T-helper 17 cell (primary cell): ENCODE data around the gene CNTNAP4. TPM values are rescaled to one million over a fixed set of nuclear protein-coding genes. Genes with fewer than 3 reads are reported as not detected.

Experiments used
- ATAC-seq: fragments of 150-1000 bp; cut with Tn5 transposase; 2 replicates; pipeline ENCODE4 v1.10.0; 2021; ENCODE audit warnings: mild to moderate bottlenecking, moderate library complexity
- DNase-seq, 3 donors: peaks; one replicate each; pipeline versions ENCODE4 v3.0.0 to v3.0.0-alpha.2; 2020 to 2021
- H3K9me3 ChIP-seq: one replicate; pipeline ENCODE4 v1.7.0; 2013; ENCODE audit warnings: low read length, mild to moderate bottlenecking; ENCODE audit not compliant: control insufficient read depth, poor library complexity, severe bottlenecking
- H3K27ac Mint-ChIP-seq: one replicate; pipeline ENCODE4 v1.8.0; 2022; ENCODE audit warnings: mild to moderate bottlenecking, moderate library complexity, mixed read lengths
- H3K27me3 Mint-ChIP-seq: one replicate; pipeline ENCODE4 v1.8.0; 2022; ENCODE audit warnings: mixed read lengths
- H3K36me3 Mint-ChIP-seq: one replicate; pipeline ENCODE4 v1.8.0; 2022; ENCODE audit warnings: low read depth, mixed read lengths
- H3K4me1 Mint-ChIP-seq: one replicate; pipeline ENCODE4 v1.8.0; 2022; ENCODE audit warnings: mild to moderate bottlenecking, mixed read lengths
- H3K4me3 Mint-ChIP-seq: one replicate; pipeline ENCODE4 v1.8.0; 2022; ENCODE audit warnings: mild to moderate bottlenecking, moderate library complexity, mixed read lengths
- total RNA-seq, 4 donors: library from RNA in 2 of 4; stranded (reverse) in 2 of 4; gene quantifications; one replicate each; pipeline ENCODE4 v1.2.3 and lab custom pipeline; 2022 to 2026

CNTNAP4 gene
- not detected for total RNA-seq
- total RNA-seq (lab: John Stamatoyannopoulos, UW), result 0 reads per million in 2 donors

DNA sequence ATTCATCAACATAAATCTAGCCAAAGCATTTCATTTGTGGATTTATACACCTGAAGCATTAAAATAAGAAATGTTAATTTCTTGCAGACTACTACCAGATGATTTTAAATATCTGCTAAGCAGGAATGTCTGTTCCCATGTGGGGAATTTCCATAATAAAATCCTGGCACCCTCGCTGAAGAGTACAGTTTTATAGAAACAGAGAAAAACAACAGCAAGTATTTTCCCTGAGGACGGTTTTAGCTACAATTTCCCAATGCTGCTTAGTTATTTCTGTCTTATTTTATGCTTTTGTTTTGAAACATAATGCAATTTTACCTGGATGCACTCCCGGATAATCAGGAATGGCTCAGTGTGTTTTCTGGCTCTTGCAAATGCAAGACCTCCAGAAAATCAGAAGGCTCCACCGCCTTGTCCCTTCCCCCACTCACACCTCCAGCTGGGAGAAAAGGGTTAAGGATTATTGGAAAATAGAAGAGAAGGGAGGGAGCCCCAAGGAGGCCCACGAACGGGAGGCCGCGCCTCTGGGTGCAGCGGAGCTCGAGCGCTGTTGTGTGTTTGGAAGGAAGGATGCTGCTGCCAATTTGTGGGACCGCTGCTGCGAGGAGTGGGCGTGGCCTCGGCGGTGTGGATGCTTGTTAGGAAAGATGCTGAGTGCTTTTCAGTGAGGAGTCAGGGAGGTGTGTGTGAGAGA is at the start of gene CNTNAP4:
Gene CNTNAP4, plus strand, starts transcription at position 657 of the 694 bp plus-strand sequence. CDS start 262 bp downstream, outside the sequence.
- no peaks in the 10 kb centered on the region for H3K27me3 Mint-ChIP-seq
- no peak for ATAC-seq

DNA sequence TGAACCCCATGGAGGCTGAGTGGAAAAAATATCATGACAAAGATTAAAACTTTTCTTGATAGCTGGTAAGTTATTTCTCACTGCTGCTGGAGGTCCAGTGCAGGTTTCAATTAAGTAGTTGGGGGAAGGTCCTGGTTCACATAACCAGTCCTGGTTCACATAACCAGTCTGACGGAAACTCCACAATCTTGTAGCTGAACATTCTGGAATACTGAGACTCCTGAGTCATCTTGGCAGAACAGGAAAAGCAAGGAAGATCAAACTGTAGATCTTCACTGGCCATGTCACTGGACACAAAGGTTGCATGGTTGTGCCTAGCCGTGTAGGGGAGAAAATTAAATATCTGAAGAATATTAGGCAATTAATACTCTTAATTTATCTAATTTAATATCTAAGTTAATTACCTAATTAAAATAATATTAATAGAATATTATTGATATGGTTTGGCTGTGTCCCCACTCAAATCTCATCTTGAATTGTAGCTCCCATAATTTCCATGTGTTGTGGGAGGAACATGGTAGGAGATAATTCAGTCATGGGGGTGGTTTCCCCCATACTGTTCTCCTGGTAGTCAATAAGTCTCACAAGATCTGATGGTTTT is 48.6 kb upstream of the CNTNAP4 start:
- ATAC-seq (no peak), DNase-seq (no peak)
- no peak overlapping the region for H3K4me3 Mint-ChIP-seq
- H3K9me3 ChIP-seq, result no peaks in the 10 kb centered on the region
- H3K36me3 Mint-ChIP-seq, result no peaks in the 10 kb centered on the region
- no peaks in the 10 kb centered on the region for H3K27me3 Mint-ChIP-seq
- no peaks in the 10 kb centered on the region for H3K4me1 Mint-ChIP-seq
- no peak overlapping the region for H3K27ac Mint-ChIP-seq

More for the DNA sequence above, at the start of gene CNTNAP4:
- H3K36me3 Mint-ChIP-seq, result no peaks in the 10 kb centered on the region
- DNase-seq, result no peak
- no peak within 1 kb of the TSS for H3K4me3 Mint-ChIP-seq
- H3K27ac Mint-ChIP-seq, result no peak within 1 kb of the TSS
- peaks cover 3% of the 10 kb centered on the region for H3K9me3 ChIP-seq
- no peaks in the 10 kb centered on the region for H3K4me1 Mint-ChIP-seq

DNA sequence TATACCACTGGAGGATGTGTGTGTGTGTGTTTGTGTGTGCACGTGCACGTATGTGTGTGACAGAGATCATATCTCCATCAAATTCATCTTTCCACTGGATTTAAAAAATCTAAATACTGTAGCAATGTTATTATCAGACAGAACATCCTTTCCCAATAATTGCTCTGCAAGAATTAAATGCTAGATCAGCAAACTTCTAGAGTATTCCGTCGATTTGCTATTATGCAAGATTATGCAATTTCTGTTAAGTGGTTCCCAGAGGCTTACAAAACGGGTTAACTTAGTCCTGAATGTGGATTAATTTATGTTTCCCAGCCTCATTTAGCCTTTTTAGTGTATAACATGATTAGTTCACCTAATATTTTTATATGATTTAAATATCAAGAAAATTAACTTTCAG is 44.5 kb upstream of the CNTNAP4 start:
- no peak overlapping the region for H3K4me3 Mint-ChIP-seq
- ATAC-seq, result no peak
- no peak overlapping the region for H3K27ac Mint-ChIP-seq
- DNase-seq, result no peak
- no peaks in the 10 kb centered on the region for H3K4me1 Mint-ChIP-seq
- H3K36me3 Mint-ChIP-seq, result no peaks in the 10 kb centered on the region
- no peaks in the 10 kb centered on the region for H3K9me3 ChIP-seq
- no peaks in the 10 kb centered on the region for H3K27me3 Mint-ChIP-seq

DNA sequence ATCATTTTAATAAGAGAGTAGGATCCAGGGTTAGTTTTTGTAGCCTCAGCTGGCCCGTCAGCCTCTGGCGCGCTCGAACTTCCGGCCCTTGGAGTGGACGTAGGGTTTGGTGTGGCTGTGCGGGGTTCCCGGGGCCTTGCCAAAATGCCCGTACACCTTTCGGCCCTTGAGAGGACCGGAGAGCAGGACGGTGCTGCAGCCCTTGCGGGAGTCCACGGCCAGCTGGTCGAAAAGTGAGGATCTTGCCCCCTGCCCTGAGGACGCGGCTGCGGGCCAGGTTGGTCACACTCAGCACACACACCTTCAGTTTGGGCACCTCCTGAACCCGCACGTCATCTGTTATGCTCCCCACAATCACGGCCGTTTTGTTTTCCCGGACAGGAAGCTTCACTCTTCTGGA is 42.2 kb upstream of the CNTNAP4 start:
- H3K4me1 Mint-ChIP-seq, result no peaks in the 10 kb centered on the region
- H3K36me3 Mint-ChIP-seq, result no peaks in the 10 kb centered on the region
- DNase-seq (no peak), ATAC-seq (no peak)
- H3K4me3 Mint-ChIP-seq, result no peak overlapping the region
- H3K27ac Mint-ChIP-seq, result no peak overlapping the region
- H3K27me3 Mint-ChIP-seq, result no peaks in the 10 kb centered on the region
- H3K9me3 ChIP-seq, result no peaks in the 10 kb centered on the region

DNA sequence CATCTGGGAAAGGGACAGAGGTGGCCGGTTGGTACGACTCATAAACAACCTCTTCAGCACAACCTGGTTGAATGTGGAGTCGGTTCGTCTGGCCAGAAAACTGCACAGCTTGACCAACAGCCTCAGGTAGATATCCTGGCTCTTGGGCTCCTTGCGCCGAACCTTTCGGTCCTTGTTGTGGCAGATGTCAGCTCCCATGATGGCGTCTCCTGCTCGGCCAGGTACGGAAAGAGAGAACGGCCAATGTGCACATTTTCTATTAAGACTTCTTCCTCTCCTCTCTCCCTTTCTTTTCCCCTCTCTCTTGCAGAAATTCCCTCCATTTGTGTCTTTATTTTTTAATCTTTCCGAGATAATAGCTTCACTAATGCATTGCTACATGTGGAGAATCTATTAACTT is 41.8 kb upstream of the CNTNAP4 start:
- no peaks in the 10 kb centered on the region for H3K9me3 ChIP-seq
- Mint-ChIP-seq H3K4me3 (no peak overlapping the region), H3K27ac (no peak overlapping the region), H3K4me1 (no peaks in the 10 kb centered on the region), H3K36me3 (no peaks in the 10 kb centered on the region), H3K27me3 (no peaks in the 10 kb centered on the region)
- no peak for ATAC-seq
- no peak for DNase-seq

DNA sequence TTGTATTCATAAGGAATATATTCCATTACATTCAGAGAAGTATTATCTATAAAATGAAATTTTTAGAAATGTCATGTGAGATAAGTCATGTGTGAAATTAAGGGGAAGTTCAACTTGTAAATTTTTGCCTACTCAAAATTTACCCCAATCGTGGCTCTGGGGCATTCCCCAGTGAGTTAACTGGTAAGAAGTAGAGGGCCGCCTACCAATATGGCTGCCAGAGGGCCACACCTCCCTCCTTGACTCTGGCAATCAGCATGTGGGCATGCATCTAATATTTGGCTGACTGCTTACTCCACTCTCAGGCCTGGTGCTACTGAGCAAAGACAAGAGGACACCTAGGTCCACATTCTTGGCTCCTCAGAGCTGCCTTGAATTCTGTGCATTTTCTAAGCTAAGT is 39.7 kb upstream of the CNTNAP4 start:
- ATAC-seq (no peak), DNase-seq (no peak)
- H3K36me3 Mint-ChIP-seq, result no peaks in the 10 kb centered on the region
- no peaks in the 10 kb centered on the region for H3K9me3 ChIP-seq
- H3K27me3 Mint-ChIP-seq, result no peaks in the 10 kb centered on the region
- H3K4me1 Mint-ChIP-seq, result no peaks in the 10 kb centered on the region
- no peak overlapping the region for H3K27ac Mint-ChIP-seq
- H3K4me3 Mint-ChIP-seq, result no peak overlapping the region

DNA sequence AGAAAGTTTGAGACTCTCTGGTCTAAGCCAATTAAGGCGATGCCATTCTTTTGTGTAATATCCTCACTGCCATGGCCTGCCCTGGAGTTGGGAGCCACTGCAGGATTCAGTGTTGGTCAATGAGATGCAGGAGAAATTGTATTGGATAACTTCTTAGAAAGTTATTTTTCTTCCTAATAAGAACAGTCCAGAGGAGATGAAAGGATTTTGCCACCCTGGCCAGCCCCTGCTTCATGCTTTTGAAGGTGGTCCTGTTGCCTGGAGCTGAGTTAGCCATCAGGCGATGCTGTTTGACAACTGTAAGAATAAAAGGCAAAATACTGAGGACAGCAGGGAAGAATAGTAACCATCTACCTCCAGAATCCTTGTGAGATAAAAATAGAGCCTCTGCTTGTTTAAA is 35.4 kb upstream of the CNTNAP4 start:
- ATAC-seq (no peak), DNase-seq (no peak)
- H3K36me3 Mint-ChIP-seq, result no peaks in the 10 kb centered on the region
- H3K27ac Mint-ChIP-seq, result no peak overlapping the region
- no peak overlapping the region for H3K4me3 Mint-ChIP-seq
- H3K4me1 Mint-ChIP-seq, result no peaks in the 10 kb centered on the region
- H3K27me3 Mint-ChIP-seq, result no peaks in the 10 kb centered on the region
- no peaks in the 10 kb centered on the region for H3K9me3 ChIP-seq

DNA sequence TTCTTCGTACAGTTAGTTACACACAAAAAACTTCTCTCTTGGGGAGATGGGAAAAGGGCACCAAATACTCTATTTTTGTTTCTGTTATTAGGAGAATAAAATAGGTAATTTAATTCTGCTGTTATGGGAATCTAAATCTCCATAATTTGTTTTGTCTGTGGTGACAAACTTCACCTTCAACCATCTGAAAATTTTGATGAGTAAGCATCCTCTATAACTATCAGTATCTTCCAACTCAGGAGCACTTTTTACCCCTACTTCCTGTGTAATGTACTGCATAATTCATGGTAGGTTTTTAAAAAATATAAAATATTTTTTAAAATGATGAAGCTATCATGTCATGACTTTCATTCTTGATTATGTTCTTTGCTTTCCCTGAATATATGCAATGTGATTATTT is 33.6 kb upstream of the CNTNAP4 start:
- ATAC-seq, result no peak
- H3K36me3 Mint-ChIP-seq, result no peaks in the 10 kb centered on the region
- H3K4me3 Mint-ChIP-seq, result no peak overlapping the region

DNA sequence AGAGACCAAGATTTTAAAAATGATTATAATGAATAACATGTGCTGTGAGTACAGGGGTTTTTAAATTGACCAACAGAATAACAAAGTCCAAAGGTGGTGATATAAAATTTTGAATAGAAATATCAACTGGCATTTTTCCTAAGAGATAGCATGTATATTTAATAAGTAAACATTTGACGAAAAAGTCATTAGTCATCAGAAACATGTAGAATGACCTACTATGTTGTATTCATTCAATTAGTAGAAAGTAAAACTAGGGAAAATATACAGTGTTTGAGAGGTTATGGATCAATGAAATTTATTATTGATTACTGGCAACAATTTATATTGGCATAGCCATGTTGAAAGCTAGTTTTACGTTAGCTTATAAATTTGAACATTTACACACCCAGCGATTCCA is 30.6 kb upstream of the CNTNAP4 start:
- no peaks in the 10 kb centered on the region for H3K9me3 ChIP-seq
- no peaks in the 10 kb centered on the region for H3K36me3 Mint-ChIP-seq
- DNase-seq, result no peak
- H3K4me1 Mint-ChIP-seq, result no peaks in the 10 kb centered on the region
- no peak for ATAC-seq
- H3K27ac Mint-ChIP-seq, result no peak overlapping the region
- H3K27me3 Mint-ChIP-seq, result no peaks in the 10 kb centered on the region
- H3K4me3 Mint-ChIP-seq, result no peak overlapping the region

More for the DNA sequence above, 33.6 kb upstream of the CNTNAP4 start:
- no peak for DNase-seq
- no peak overlapping the region for H3K27ac Mint-ChIP-seq
- no peaks in the 10 kb centered on the region for H3K27me3 Mint-ChIP-seq
- H3K9me3 ChIP-seq, result no peaks in the 10 kb centered on the region
- H3K4me1 Mint-ChIP-seq, result no peaks in the 10 kb centered on the region

DNA sequence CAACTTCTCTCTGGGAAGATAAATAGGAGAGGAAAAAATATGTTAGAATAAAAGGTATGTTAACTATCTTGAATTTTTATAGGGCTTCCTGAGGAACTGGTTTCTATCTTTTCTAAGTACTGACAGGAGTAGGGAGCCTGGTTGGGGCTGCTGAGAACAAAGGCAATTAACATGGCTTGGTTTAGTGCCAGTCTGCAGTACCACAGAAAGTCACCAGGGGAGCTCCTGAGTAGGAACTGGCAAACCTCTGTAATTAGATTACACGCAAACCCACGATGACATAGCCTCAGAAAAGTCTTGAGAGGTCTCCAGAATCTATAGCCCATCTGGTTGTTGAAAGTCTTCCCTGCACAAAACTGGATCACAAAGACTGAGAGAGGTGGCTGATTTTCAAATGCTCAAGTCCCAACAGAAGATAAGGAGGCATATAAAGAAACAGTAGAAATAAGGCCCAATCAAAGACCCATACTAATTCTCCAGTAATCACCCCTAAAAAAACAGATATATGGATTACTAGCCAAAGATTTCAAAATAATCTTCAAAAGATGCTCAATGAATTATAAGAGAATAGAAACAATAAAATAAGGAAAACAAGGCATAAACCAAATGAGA is 11.7 kb upstream of the CNTNAP4 start:
- H3K27me3 Mint-ChIP-seq, result no peaks in the 10 kb centered on the region
- H3K4me1 Mint-ChIP-seq, result no peaks in the 10 kb centered on the region
- no peak overlapping the region for H3K4me3 Mint-ChIP-seq
- H3K9me3 ChIP-seq, result peaks cover 2% of the 10 kb centered on the region
- no peak overlapping the region for H3K27ac Mint-ChIP-seq
- ATAC-seq (no peak), DNase-seq (no peak)
- no peaks in the 10 kb centered on the region for H3K36me3 Mint-ChIP-seq

DNA sequence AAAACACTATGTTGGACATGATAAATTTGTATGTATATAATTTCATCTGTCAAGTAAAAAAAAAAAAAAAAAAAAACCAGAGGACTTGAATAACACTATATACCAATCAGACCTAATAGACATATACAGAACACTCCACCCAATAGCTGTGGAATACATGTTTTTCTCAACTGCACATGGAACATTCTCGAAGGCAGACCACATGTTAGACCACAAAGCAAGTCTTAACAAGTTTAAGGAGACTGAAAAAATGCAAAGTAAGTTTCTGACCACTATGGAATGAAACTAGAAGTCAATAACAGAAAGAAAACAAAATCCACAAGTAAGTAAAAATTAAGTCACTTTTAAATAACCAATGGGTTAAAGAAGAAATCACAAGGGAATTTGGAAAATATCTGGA is 8.4 kb upstream of the CNTNAP4 start:
- ATAC-seq, result no peak
- Mint-ChIP-seq H3K4me1 (no peaks in the 10 kb centered on the region), H3K27me3 (no peaks in the 10 kb centered on the region), H3K27ac (no peak overlapping the region), H3K36me3 (no peaks in the 10 kb centered on the region), H3K4me3 (no peak overlapping the region)
- DNase-seq, result no peak
- H3K9me3 ChIP-seq, result peaks cover 4% of the 10 kb centered on the region

DNA sequence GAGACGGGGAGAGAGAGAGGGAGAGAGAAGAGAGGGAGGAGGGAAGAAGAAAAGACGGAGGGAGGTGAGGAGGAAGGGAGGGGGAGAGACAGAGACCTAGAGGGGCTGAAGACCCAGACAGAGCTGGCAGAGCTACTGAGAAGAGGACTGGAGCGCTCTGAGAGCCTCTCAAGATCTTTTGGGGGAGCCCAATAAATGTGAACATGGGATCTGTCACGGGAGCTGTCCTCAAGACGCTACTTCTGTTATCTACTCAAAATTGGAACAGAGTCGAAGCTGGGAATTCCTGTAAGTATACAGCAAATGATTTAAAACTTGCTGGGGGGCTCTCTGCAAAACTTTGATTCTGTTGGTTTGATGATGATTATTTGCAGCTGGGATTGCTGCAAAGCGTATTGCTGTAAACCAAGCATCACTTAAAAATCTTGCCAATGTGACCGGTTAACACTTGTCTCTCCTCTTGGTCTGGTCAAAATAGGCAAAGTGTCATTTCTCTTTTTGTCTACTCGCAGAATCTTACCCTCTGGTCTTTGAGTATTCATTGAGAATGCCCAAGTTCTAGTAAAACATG is 344 bp downstream of the CNTNAP4 start:
- peaks cover 3% of the 10 kb centered on the region for H3K9me3 ChIP-seq
- Mint-ChIP-seq H3K27ac (no peak overlapping the region), H3K4me3 (no peak overlapping the region), H3K27me3 (no peaks in the 10 kb centered on the region), H3K4me1 (no peaks in the 10 kb centered on the region), H3K36me3 (no peaks in the 10 kb centered on the region)
- ATAC-seq (no peak), DNase-seq (no peak)

DNA sequence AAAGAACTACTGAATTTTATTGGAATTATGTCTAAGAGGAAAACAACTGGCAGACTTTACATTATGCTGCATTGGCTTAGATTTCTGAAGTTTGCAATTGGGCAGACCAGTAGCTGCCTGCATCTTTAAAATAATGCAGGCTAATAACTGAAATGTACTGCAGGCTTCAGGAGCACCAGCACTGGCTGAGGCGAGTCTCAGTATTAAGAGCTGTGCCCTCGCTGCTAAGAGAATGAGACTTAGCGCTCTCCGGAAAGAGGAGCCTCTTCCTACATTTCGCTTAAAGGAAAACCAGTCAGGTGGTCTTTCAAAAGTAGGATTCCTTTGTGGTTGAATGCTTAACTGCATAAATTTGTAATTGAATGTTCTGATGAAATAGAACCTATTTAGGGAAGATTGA is 885 bp downstream of the CNTNAP4 start:
- no peak for ATAC-seq
- H3K9me3 ChIP-seq, result peaks cover 3% of the 10 kb centered on the region
- DNase-seq, result no peak
- Mint-ChIP-seq H3K27me3 (no peaks in the 10 kb centered on the region), H3K4me1 (no peaks in the 10 kb centered on the region), H3K4me3 (no peak overlapping the region), H3K36me3 (no peaks in the 10 kb centered on the region), H3K27ac (no peak overlapping the region)
